H54 (cell line): ENCODE results near the gene THAP4.
"Not testable (repeated sequence)": the region's sequence is repeated elsewhere in the genome, so short reads cannot be mapped to it uniquely, and the experiment has no call there.

Experiments
- DNase-seq: peaks from one replicate; pipeline ENCODE4 v3.0.0; 2011; ENCODE audit warnings: low spot score, mixed read lengths; ENCODE audit not compliant: insufficient read length
- FAIRE-seq: peaks from 3 replicates; lab custom pipeline; 2011; peaks lifted over from hg19 to GRCh38; lab: Jason Lieb, UNC
- POLR2A ChIP-seq: IDR thresholded peaks from 2 replicates; pipeline ENCODE4 v1.6.1; 2011; ENCODE audit warnings: low read depth, mild to moderate bottlenecking, low read length

Gene THAP4

DNA sequence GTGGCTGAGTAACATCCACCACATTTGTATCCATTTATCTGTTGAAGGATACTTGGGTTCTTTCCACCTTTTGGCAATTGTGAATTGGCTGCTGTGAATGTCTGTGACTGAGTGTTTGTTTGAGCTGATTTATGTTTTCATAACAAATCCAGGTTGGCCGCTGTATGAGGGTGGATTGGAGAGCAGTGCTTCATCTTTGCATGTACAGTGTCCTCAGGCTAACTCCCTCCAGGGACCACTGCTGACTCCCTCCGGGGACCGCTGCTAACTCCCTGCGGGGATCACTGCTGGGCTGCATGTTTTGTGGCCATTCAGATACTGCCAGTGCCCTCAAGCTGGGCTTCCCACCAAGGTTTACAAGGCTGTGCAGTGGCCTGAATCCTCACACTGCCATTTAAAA lies 68.2 kb downstream of the THAP4 start:
- no peak for FAIRE-seq
- TF ChIP-seq POLR2A = no peak
- DNase-seq = no peak

DNA sequence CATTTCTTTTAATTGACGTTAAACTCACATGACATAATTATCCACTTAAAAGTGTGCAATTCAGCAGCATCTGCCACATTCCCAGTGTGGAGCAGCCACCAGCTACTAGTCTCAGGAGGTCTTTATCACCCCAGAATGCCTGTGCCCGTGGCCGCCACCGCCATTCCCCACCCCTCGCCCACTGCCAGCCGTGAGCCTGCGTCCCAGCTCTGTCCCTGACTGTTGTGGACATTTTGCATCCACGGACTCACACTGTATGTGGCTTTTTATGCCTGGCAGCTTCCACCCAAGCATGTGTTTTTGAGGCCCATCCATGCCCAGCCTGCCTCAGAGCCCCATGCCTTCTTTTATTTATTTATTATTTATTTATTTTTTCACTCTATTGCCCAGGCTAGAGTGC lies 69.2 kb downstream of the THAP4 start:
- TF ChIP-seq POLR2A = no peak
- no peak for DNase-seq
- no peak for FAIRE-seq

DNA sequence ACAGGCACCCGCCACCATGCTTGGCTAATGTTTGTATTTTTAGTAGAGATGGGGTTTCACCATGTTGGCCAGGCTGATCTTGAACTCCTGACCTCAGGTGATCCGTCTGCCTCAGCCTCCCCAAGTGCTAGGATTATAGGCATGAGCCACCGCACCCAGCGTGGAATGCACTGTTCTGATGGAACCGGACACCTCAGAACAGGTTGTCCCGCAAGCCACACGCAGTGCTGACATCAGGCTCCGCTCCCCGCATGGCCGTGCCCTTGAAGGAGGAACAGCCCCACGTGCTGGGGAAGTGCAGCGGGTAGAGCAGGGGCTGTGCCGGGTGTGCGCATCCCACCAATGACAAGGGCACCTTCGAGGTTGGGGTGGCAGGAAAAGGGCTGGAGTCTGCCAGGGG lies 69.7 kb downstream of the THAP4 start:
- not testable (repeated sequence) for DNase-seq, FAIRE-seq

DNA sequence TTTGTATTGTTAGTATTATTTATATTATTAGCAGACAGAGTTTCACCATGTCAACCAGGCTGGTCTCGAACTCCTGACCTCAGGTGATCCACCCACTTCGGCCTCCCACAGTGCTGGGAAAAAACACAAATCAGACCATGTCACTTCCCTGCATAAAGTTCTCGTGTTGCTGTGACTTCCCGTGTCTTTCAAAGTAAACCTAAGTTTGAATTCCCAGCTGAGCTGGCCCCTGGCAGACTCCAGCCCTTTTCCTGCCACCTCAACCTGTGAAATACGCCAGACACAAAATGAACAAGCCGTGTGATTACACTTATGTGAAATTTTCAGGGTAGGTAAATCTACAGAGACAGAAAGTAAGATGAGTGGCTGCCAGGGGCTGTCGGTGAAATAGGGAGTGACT lies 70.5 kb downstream of the THAP4 start:
- FAIRE-seq (no peak), DNase-seq (no peak)
- TF ChIP-seq POLR2A = no peak

DNA sequence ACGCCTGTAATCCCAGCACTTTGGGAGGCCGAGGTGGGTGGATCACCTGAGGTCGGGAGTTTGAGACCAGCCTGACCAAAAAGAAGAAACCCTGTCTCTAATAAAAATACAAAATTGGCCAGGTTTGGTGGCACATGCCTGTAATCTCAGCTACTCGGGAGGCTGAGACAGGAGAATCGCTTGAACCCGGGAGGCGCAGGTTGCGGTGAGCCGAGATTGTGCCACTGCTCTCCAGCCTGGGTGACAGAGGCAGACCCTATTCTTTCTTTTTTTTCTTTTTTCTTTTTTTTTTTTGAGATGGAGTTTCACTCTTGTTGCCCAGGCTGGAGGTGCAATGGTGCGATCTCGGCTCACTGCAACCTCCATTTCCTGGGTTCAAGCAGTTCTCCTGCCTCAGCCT lies 70.9 kb downstream of the THAP4 start:
- DNase-seq, FAIRE-seq: not testable (repeated sequence)

DNA sequence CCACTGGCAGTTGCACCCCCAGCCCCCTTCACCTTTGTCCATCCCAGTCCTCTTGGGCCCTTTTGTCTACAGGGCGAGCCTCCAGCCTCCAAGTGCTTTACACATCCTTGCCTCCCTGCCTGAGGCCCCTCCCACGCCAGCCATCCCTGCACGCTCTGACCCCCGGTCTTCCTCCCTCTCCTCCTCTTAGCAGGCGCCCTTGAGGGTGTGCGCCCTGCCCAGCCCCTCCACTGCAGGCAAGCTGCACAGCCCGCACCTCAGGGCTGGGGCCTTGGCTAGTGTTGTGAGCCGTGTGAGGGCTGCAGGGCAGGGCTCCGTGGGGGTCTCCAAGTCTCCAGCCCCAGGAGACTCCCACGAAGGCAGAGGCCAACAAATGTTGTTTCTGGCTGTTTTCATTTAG lies 71.5 kb downstream of the THAP4 start:
- TF ChIP-seq POLR2A = no peak
- FAIRE-seq = no peak

DNA sequence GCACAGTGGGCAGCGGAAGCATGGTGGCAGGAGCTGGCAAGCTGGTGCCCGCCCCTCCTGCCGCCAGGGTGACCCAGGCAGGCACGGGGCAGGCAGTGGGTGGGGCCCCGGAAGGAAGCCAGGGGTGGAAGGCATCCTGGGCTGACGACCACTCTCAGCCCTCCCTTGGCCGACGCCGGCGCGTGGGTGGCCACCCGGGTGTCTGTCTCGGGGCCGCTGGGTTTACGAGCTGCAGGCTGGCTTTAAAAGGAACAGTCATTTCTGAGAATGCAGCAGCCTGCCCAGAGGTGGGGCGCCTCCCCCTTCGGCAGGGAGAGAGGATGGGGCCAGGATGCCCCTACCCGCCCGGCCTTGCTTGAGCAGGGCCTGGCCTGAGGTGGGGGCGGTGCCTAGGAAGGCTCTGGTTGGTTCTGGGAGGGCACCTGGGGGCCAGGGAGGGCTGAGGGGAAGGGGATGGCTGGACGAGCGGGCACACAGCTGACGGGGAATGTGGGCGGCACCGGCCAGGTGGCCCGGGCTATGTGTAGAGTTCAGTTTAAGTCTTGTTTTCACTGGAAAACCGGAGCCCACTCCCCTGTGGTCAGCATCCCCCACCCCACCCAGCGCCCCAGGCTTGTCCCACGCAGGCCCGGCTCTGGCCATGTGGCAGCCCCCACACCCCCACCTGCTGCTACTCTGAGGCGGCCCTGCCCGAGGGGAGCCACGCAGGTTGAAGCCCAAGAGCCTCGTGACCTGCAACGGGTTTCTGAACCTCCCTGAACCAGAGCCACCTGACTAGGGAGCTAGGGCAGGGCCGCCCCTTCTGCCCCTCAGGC lies 72.2 kb downstream of the THAP4 start:
- DNase-seq (no peak), FAIRE-seq (no peak)
- TF ChIP-seq POLR2A = no peak

More for the DNA sequence above, 71.5 kb downstream of the THAP4 start:
- DNase-seq = no peak

DNA sequence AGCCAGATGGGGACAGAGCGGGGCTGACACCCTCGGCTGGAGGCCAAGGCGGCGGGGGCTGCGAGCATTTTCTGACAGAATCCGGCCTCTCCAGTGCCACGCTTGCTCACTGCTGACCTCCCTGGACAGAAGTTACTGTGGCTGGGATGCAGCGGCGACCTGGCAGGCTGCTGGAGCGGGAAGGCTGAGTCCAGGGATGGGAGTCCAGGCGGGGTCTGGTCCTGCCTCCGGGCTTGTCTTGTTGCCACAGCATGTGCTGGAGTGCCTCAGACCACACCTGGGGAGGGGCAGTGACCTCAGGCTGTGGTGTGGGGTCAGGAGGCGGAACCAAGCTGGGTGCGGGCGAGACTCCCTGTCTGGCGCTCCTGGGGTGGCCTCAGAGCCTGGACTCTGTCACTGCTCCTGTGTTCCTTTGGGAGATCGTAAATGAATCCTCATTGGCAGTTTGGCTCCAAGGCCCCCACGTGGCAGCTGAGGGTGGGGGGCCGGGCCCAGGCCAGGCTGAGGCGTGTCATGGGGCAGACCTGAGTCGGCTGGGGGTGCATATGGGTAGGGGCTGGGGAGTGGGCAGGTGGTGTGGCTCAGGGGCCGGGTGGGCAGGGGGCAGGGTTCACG lies 72.9 kb downstream of the THAP4 start:
- TF ChIP-seq POLR2A = no peak
- no peak for DNase-seq
- no peak for FAIRE-seq

DNA sequence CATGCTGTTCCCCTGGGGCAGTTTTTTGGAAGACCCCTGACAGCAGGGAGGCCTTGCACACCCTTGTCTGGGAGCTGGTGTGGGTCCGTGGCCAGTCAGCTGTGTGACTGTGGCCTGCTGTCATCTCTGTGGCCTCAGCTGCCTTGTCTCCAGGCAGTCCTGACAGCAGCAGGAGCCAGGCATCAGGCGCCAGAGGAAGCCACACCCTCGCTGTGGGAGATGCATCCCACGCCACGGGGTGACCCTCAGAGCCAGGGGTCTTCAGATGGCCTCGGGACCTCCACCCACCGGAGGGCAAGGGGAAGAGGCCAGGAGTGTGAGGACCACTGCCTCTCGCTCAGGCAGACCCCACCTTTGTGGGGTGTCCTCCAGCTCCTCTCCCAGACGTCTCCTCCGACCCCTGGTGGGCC lies 73.4 kb downstream of the THAP4 start:
- no peak for TF ChIP-seq POLR2A
- FAIRE-seq (no peak), DNase-seq (no peak)

DNA sequence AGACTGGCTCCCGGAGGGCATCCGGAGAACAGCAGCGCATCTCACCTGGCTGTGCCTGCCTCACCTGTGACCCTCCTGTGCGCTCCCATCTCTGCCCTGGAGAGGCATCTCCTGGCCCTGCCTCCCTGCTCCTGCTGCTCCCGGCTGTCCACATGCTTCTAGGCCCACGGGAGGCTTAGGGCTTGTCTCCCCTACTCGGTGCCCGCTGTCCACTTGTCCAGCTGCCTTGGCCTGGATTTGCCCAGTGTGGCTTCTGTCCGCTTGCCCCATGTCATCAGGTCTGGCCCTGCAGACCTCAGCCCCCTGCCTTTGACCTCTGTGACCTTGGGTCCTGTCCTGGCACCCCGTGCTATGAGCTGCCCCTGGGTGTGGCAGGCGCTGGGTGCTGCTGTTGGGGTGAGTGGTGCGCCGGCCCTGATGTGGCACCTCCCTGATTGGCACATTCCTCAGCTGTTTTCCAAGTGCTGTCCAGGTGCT lies 73.9 kb downstream of the THAP4 start:
- DNase-seq (no peak), FAIRE-seq (no peak)
- TF ChIP-seq POLR2A = no peak

DNA sequence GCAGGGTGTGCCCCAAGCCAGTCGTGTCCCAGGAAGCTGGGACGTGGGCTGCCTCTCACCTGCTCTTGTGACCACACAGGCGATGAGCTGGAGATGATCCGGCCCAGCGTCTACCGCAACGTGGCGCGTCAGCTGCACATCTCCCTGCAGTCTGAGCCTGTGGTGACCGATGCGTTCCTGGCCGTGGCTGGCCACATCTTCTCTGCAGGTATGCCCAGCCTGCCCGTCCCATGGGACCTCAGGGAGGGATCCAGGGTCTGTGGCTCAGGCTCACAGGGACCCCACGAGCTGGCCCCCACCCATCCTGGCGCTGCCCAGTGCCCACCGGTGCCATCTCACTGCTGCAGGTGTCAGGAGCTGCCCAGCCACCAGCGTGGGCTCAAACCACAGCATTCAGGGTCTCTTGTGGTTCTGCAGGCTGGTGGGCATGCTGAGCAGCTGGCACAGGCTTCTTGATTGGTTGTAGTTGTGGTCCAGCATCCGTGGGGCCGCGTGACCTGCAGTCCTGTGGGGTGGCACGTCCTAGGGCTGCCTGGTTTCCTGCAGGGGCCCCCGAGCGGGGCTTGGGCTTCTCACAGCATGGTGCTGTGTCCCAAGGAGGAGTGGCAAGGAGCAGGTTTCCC lies 74.6 kb downstream of the THAP4 start:
- FAIRE-seq = no peak
- DNase-seq = no peak

DNA sequence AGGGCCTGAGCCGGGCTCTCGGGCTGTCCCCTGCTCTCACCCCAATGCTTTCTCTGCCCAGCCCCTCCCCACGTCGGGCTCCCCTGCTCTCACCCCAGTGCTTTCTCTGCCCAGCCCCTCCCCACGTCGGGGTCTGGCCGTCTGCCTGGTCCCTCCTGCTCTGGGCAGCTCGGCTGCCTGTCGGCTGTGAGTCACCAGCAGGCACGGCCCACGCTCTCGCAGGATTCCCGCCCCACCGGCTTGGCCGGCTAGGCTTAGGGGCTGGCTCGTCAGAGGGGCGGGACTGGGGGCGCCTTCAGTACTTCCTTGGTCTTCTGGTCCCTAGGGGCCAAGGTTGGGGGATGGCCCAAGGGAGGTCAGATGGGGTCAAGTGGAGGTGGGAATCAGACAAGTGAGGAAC lies 75.1 kb downstream of the THAP4 start:
- TF ChIP-seq POLR2A = no peak
- no peak for FAIRE-seq
- peak; percentile 86 for DNase-seq

More for the DNA sequence above, 74.6 kb downstream of the THAP4 start:
- no peak for TF ChIP-seq POLR2A

DNA sequence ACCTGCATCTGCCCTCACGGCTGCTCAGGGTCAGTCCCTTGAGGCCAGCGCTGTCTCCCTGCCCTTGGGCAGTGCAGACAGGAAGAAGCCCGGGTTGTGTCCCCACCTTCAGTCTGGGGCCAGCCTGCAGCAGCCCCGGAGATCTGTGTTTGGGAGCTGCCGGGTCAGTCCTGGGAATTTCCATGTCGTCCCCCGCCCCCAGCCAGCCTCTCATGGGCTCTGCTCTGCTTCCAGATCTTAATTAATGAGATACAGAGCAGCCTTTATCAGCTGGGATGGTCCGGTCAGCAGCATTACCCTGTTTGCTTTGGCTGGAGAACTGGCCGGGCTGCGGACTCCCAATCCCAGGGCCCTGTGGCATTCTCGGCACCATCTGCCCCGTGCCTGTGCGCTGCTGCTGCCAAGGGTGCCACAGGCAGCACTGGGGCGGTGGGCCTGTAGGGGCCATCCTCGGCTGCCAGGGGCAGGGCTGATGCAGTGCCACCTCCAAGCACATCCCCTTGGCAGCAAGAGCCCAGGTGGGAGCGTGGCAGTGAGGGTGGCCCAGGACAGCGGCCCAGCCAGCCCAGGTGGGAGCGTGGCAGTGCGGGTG lies 76.0 kb downstream of the THAP4 start:
- no peak for DNase-seq
- no peak for FAIRE-seq
- no peak for TF ChIP-seq POLR2A
